IMR-90 (cell line): ENCODE data around the gene SLCO3A1. TPM values are rescaled to one million over a fixed set of nuclear protein-coding genes. Genes with fewer than 3 reads are reported as not detected.

Experiments used
- ATAC-seq: fragments of 200-7000 bp; cut with Tn5 transposase; 2 replicates; pipeline ENCODE4 v1.9.1; 2020; ENCODE audit warnings: low read depth, mild to moderate bottlenecking, moderate library complexity
- BruUV-seq: library from RNA; stranded (reverse); fragments of 400-500 nt; replicated peaks from 2 replicates; lab custom pipeline; 2021; lab: Mats Ljungman, UMichigan
- CTCF ChIA-PET: fragments of 300-600 bp; formaldehyde crosslinking; extraction: SDS; loops from one replicate; lab custom pipeline; 2021; ENCODE audit warnings: antibody characterized with exemption; lab: Yijun Ruan, JAX
- POLR2A ChIA-PET: fragments of 300-600 bp; sonication (Branson Sonifier 250); formaldehyde crosslinking; loops from one replicate; lab custom pipeline; 2022; ENCODE audit warnings: antibody characterized with exemption; ENCODE audit not compliant: unreplicated experiment; lab: Charles Lee
- DNase-seq: peaks from one replicate; pipeline ENCODE4 v3.0.0; 2013
- H2AFZ ChIP-seq: replicated peaks from 2 replicates; pipeline ENCODE3; 2013; ENCODE audit warnings: low read length, mild to moderate bottlenecking; ENCODE audit not compliant: poor library complexity
- H2AK5ac ChIP-seq: 2 replicates; pipeline ENCODE4 v1.6.1; 2013; ENCODE audit warnings: low read depth, low read length, inconsistent platforms
- H2AK9ac ChIP-seq: replicated peaks from 2 replicates; pipeline ENCODE3; 2013; ENCODE audit warnings: mild to moderate bottlenecking, low read depth, low read length, moderate library complexity; ENCODE audit not compliant: poor library complexity
- H2BK120ac ChIP-seq: 2 replicates; pipeline ENCODE4 v1.6.1; 2013; ENCODE audit warnings: low read depth, low read length, inconsistent platforms
- H2BK15ac ChIP-seq: 3 replicates; pipeline ENCODE4 v1.6.1; 2013; ENCODE audit warnings: low read depth, low read length, inconsistent platforms
- H2BK20ac ChIP-seq: 2 replicates; pipeline ENCODE4 v1.6.1; 2013; ENCODE audit warnings: low read depth, mild to moderate bottlenecking, inconsistent platforms, low read length, moderate library complexity
- H2BK5ac ChIP-seq: 2 replicates; pipeline ENCODE4 v1.6.1; 2013; ENCODE audit warnings: mild to moderate bottlenecking, low read depth, low read length, inconsistent platforms; ENCODE audit not compliant: poor library complexity, severe bottlenecking
- H3K14ac ChIP-seq: replicated peaks from 2 replicates; pipeline ENCODE4 v1.6.1; 2013; ENCODE audit warnings: low read depth, low read length, inconsistent platforms
- H3K18ac ChIP-seq: 2 replicates; pipeline ENCODE4 v1.6.1; 2013; ENCODE audit warnings: low read depth, low read length, control low read depth
- H3K23ac ChIP-seq: 2 replicates; pipeline ENCODE4 v1.6.1; 2013; ENCODE audit warnings: low read depth, low read length, inconsistent platforms
- H3K27ac ChIP-seq: 2 replicates; pipeline ENCODE4 v1.5.1; 2013; ENCODE audit warnings: mild to moderate bottlenecking, control low read depth, low read length; ENCODE audit not compliant: insufficient read depth
- H3K27me3 ChIP-seq: 2 replicates; pipeline ENCODE4 v1.6.1; 2013; ENCODE audit warnings: low read length; ENCODE audit not compliant: control insufficient read depth, insufficient read depth
- H3K36me3 ChIP-seq: 2 replicates; pipeline ENCODE4 v1.6.1; 2013; ENCODE audit warnings: low read length, mixed read lengths; ENCODE audit not compliant: control insufficient read depth, insufficient read depth
- H3K4ac ChIP-seq: 2 replicates; pipeline ENCODE4 v1.6.1; 2013; ENCODE audit warnings: low read depth, low read length, inconsistent platforms
- H3K4me1 ChIP-seq: 2 replicates; pipeline ENCODE4 v1.6.1; 2013; ENCODE audit warnings: low read length, mixed read lengths; ENCODE audit not compliant: control insufficient read depth, insufficient read depth
- H3K4me2 ChIP-seq: 2 replicates; pipeline ENCODE4 v1.6.1; 2013; ENCODE audit warnings: low read depth, mild to moderate bottlenecking, control low read depth, low read length, moderate library complexity
- H3K4me3 ChIP-seq: 2 replicates; pipeline ENCODE4 v1.5.1; 2013; ENCODE audit warnings: low read depth, mild to moderate bottlenecking, control low read depth, low read length, moderate library complexity; ENCODE audit not compliant: insufficient read depth
- H3K56ac ChIP-seq: 2 replicates; pipeline ENCODE4 v1.6.1; 2013; ENCODE audit warnings: low read length, inconsistent platforms; ENCODE audit not compliant: insufficient read depth; ENCODE audit errors: extremely low read depth
- H3K79me1 ChIP-seq, 2 experiments: 2 replicates each; pipeline ENCODE4 v1.6.1; 2013; ENCODE audit warnings: low read length in 2 of 2, inconsistent platforms in 1 of 2, low read depth in 1 of 2
- H3K9ac ChIP-seq: 2 replicates; pipeline ENCODE4 v1.6.1; 2013; ENCODE audit warnings: low read depth, low read length, control low read depth
- H3K9me1 ChIP-seq: 2 replicates; pipeline ENCODE4 v1.6.1; 2013; ENCODE audit warnings: low read length, inconsistent platforms; ENCODE audit not compliant: insufficient read depth
- H3K9me3 ChIP-seq: 2 replicates; pipeline ENCODE4 v1.6.1; 2013; ENCODE audit warnings: low read length; ENCODE audit not compliant: control insufficient read depth, insufficient read depth
- H4K20me1 ChIP-seq: 2 replicates; pipeline ENCODE4 v1.6.1; 2013; ENCODE audit warnings: low read length, inconsistent platforms; ENCODE audit not compliant: insufficient read depth
- H4K5ac ChIP-seq: 2 replicates; pipeline ENCODE4 v1.6.1; 2013; ENCODE audit warnings: mild to moderate bottlenecking, low read depth, low read length, control low read depth
- H4K8ac ChIP-seq, 2 experiments: 2 replicates each; pipeline ENCODE4 v1.6.1; 2013; ENCODE audit warnings: low read depth in 2 of 2, low read length in 2 of 2, control low read depth in 1 of 2, inconsistent platforms in 1 of 2
- H4K91ac ChIP-seq: 2 replicates; pipeline ENCODE4 v1.6.1; 2013; ENCODE audit warnings: low read depth, low read length, inconsistent platforms; ENCODE audit not compliant: insufficient read depth
- BHLHE40 ChIP-seq: fragments of 150-350 bp; IDR thresholded peaks from 2 replicates; pipeline ENCODE4 v1.6.1; 2016; ENCODE audit warnings: mild to moderate bottlenecking, low read depth, low read length
- CHD1 ChIP-seq: IDR thresholded peaks from 2 replicates; pipeline ENCODE4 v1.6.1; 2012; ENCODE audit warnings: low read depth, low read length, improper control_type of control experiment
- FOS ChIP-seq: fragments of 150-350 bp; IDR thresholded peaks from 2 replicates; pipeline ENCODE4 v1.6.1; 2016; ENCODE audit warnings: low read depth, low read length
- RAD21 ChIP-seq: IDR thresholded peaks from 2 replicates; pipeline ENCODE4 v1.6.1; 2012; ENCODE audit warnings: low read length, improper control_type of control experiment
- SMC3 ChIP-seq: fragments of 150-350 bp; IDR thresholded peaks from 2 replicates; pipeline ENCODE4 v1.6.1; 2016; ENCODE audit warnings: low read depth, mild to moderate bottlenecking, antibody characterized with exemption, low read length, moderate library complexity
- USF2 ChIP-seq: fragments of 150-350 bp; IDR thresholded peaks from 2 replicates; pipeline ENCODE4 v1.6.1; 2017; ENCODE audit warnings: mild to moderate bottlenecking, antibody characterized with exemption, low read length, low read depth
- WGBS, 2 experiments: methylation state at CpG; one replicate each; pipeline versions ENCODE4 v1.1.5 to v1.1.7; 2013; ENCODE audit warnings: missing lambda C conversion rate in 2 of 2; ENCODE audit not compliant: insufficient read length in 1 of 2; ENCODE audit errors: extremely low coverage in 2 of 2; 5-methylcytosine and 5-hydroxymethylcytosine counted together
- dilution Hi-C: fragments of 300-500 bp; cut with HindIII; formaldehyde crosslinking; loops from one replicate; pipeline ENCODE4 v1.14.3; 2018; ENCODE audit warnings: low sequenced_read_pairs; ENCODE audit not compliant: unreplicated experiment
- in situ Hi-C: fragments of 300-500 bp; cut with MboI; formaldehyde crosslinking; loops from 3 replicates; pipeline ENCODE4 v1.14.3; 2019; ENCODE audit warnings: low sequenced_read_pairs, inconsistent platforms, mixed read lengths
- intact Hi-C: fragments of 100-400 bp; cut with micrococcal nuclease; formaldehyde crosslinking; loops from 2 replicates; pipeline ENCODE4 v1.10.0; 2022
- polyA plus RNA-seq, 3 experiments: library from polyadenylated mRNA; depleted of rRNA; stranded (reverse); fragments of >200 nt; gene quantifications; 2 replicates each; pipeline ENCODE4 v1.2.3, GENCODE V29; 2012; ENCODE audit warnings: low replicate concordance in 1 of 3
- total RNA-seq: library from RNA; depleted of rRNA; stranded (reverse); fragments of >200 nt; gene quantifications from 2 replicates; pipeline ENCODE4 v1.2.3, GENCODE V29; 2012

SLCO3A1 gene
- total and polyA plus RNA-seq, 2 of the 4 experiments (the other 2 are of a cell fraction) = 4.7 to 8.1 TPM

DNA sequence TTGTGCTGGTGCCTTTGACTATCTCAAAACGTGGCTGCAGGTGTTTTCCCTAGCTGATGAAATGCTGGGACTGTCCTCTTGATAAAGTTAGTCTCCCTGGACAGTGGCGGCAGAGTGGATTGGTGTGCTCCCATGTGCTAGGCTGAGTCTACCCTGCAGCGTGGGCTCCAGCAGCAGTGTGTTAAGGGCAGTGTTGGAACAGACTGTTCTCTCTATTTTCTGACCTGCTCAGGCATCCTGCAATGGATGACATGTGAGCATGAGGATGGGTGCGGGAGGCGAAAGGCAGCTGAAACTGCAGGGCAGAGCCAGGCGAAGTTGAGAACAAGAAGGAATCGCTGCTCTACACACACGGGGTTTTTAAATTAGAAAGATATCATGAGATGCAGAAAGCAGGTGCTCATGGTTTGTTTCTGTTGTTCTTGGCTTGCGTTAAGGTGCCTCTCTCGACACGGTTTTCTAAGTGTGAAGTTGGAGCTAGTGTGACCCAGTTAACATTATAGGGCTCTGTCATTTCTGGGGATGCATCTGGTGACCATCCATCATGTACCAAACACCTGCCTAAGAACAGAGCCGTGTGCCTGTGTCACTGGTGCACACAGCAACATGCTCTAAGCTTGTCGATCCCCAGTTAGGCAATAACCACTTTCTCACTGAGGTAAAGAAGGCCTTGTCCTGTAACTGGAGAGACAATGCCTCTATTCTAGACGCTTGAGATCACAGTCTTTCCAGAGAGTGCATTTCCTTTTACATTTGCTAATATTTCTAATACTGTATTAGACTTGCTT lies 44.3 kb downstream of the SLCO3A1 start:
- no TSS peak for BruUV-seq
- dilution Hi-C loops = no loop called here
- ATAC-seq = no peak

More for the DNA sequence above, 44.3 kb downstream of the SLCO3A1 start:
- Histone ChIP-seq H3K4me1 (no peaks in the 10 kb centered on the region), H2BK5ac (no peak overlapping the region), H3K18ac (no peak overlapping the region), H3K9me1 (no peaks in the 10 kb centered on the region), H2BK120ac (no peak overlapping the region), H2BK20ac (no peak overlapping the region), H3K4me2 (no peak overlapping the region), H2AK9ac (no peak overlapping the region), H2AFZ (no peak overlapping the region), H4K91ac (no peak overlapping the region), H3K56ac (no peak overlapping the region), H3K27ac (no peak overlapping the region), H2BK15ac (no peak overlapping the region), H2AK5ac (no peak overlapping the region), H3K9me3 (0 out of 2 replicates have a peak, but pooled peaks cover 3% of the 10 kb centered on the region), H3K36me3 (no peaks in the 10 kb centered on the region), H3K4me3 (no peak overlapping the region), H3K4ac (no peak overlapping the region), H3K23ac (no peak overlapping the region), H4K5ac (no peak overlapping the region), H3K79me1 (no peaks in the 10 kb centered on the region; a peak in 2 of 4 replicates), H3K27me3 (no peaks in the 10 kb centered on the region), H4K8ac (no peak overlapping the region), H4K20me1 (no peaks in the 10 kb centered on the region), H3K9ac (no peak overlapping the region), H3K14ac (no peak overlapping the region)
- ChIA-PET CTCF (interaction anchor here (0.5 to 0.6 kb wide), 2 partner anchors 115 to 834 kb away, joined by 3 to 4 read pairs; no protein-coding TSS in a partner anchor), POLR2A (no interaction called here)
- TF ChIP-seq RAD21 (no peak), USF2 (no peak), SMC3 (no peak), FOS (no peak), CHD1 (no peak), BHLHE40 (no peak)
- in situ Hi-C loops = no loop called here
- no peak for DNase-seq
- intact Hi-C loops = no loop called here
- 72% methylated on average over 2 of the region's 14 CpGs; no CpG with 5 or more reads in 1 of the 2 experiments for WGBS, 2 experiments
